HCT116 (cell line): Measurements from ENCODE around the gene TM4SF4. TPM values are rescaled to one million over a fixed set of nuclear protein-coding genes. Genes with fewer than 3 reads are reported as not detected.

Experiments used
- ATAC-seq: fragments of 200-7000 bp; cut with Tn5 transposase; 2 replicates; pipeline ENCODE4 v1.9.1; 2020; ENCODE audit warnings: mild to moderate bottlenecking, moderate library complexity
- BruUV-seq: library from RNA; stranded (reverse); fragments of 400-500 nt; replicated peaks from 2 replicates; lab custom pipeline; 2021; lab: Mats Ljungman, UMichigan
- CTCF ChIA-PET: fragments of 300-600 bp; sonication (Branson Sonifier 250); formaldehyde crosslinking; loops from one replicate; lab custom pipeline; 2021; ENCODE audit warnings: antibody characterized with exemption; lab: Charles Lee
- POLR2A ChIA-PET: fragments of 300-600, 350-600 bp; sonication (Branson Sonifier 250); formaldehyde crosslinking; loops from one replicate; lab custom pipeline; 2021; ENCODE audit warnings: antibody characterized with exemption; lab: Charles Lee
- RAD21 ChIA-PET, 2 experiments: fragments of 300-600 bp; sonication (Branson Sonifier 250); formaldehyde crosslinking; loops; one replicate each; lab custom pipeline; 2023; ENCODE audit warnings: low total read pairs in 2 of 2; ENCODE audit not compliant: uncharacterized antibody in 2 of 2, unreplicated experiment in 2 of 2, low non-redundant PET in 1 of 2; lab: Charles Lee
- DNase-seq: peaks from one replicate; pipeline ENCODE4 v3.0.0-alpha.2; 2010; ENCODE audit warnings: low read depth, low spot score
- H2AFZ ChIP-seq: fragments of 200-600 bp; shearing (Covaris generic), sonication (generic); 2 replicates; pipeline ENCODE4 v1.6.1; 2017; ENCODE audit warnings: low read depth, mixed run types, mixed read lengths, antibody characterized with exemption, low read length; ENCODE audit not compliant: poor library complexity, severe bottlenecking
- H3K27ac ChIP-seq: 2 replicates; pipeline ENCODE4 v1.5.1; 2012; ENCODE audit warnings: low read depth, low read length
- H3K27me3 ChIP-seq: fragments of 200-600 bp; sonication (generic); 2 replicates; pipeline ENCODE4 v1.6.1; 2016; ENCODE audit warnings: mixed run types, low read length, mixed read lengths; ENCODE audit not compliant: insufficient read depth
- H3K36me3 ChIP-seq, 2 experiments: fragments of 200-500 bp in 1 of 2; fragments of 200-600 bp in 1 of 2; sonication (Bioruptor generic) in 1 of 2; sonication (generic) in 1 of 2; 2 replicates each; pipeline versions ENCODE4 v1.5.1 to v1.6.1; 2014 to 2016; ENCODE audit warnings: low read length in 2 of 2, inconsistent platforms in 1 of 2, mixed read lengths in 1 of 2, mixed run types in 1 of 2; ENCODE audit not compliant: insufficient read depth in 2 of 2, control insufficient read depth in 1 of 2
- H3K4me1 ChIP-seq, 2 experiments: fragments of 200-600 bp in 1 of 2; sonication (generic) in 1 of 2; 2 replicates each; pipeline versions ENCODE4 v1.5.1 to v1.6.1; 2012 to 2017; ENCODE audit warnings: low read length in 2 of 2, inconsistent platforms in 1 of 2, mild to moderate bottlenecking in 1 of 2, mixed read lengths in 1 of 2, mixed run types in 1 of 2, moderate library complexity in 1 of 2; ENCODE audit not compliant: insufficient read depth in 2 of 2, control insufficient read depth in 1 of 2
- H3K4me2 ChIP-seq: fragments of 200-600 bp; sonication (generic); 2 replicates; pipeline ENCODE4 v1.6.1; 2017; ENCODE audit warnings: mixed run types, low read length, mixed read lengths
- H3K4me3 ChIP-seq, 2 experiments: fragments of 200-600 bp in 1 of 2; sonication (generic) in 1 of 2; replicated peaks in 1 of 2; 2 replicates each; pipeline ENCODE4 v1.5.1; 2011 to 2016; ENCODE audit warnings: low read length in 2 of 2, control low read depth in 1 of 2, low read depth in 1 of 2, mild to moderate bottlenecking in 1 of 2, mixed read lengths in 1 of 2, mixed run types in 1 of 2
- H3K79me2 ChIP-seq: fragments of 200-600 bp; sonication (generic); 2 replicates; pipeline ENCODE4 v1.6.1; 2017; ENCODE audit warnings: mild to moderate bottlenecking, mixed run types, low read length, moderate library complexity, mixed read lengths; ENCODE audit not compliant: insufficient read depth
- H3K9ac ChIP-seq: fragments of 200-600 bp; sonication (generic); 2 replicates; pipeline ENCODE4 v1.6.1; 2016; ENCODE audit warnings: low read length, mixed read lengths
- H3K9me2 ChIP-seq: fragments of 200-600 bp; sonication (generic), shearing (Covaris generic); 2 replicates; pipeline ENCODE4 v1.6.1; 2017; ENCODE audit warnings: mixed run types, mild to moderate bottlenecking, moderate library complexity; ENCODE audit not compliant: insufficient read depth
- H3K9me3 ChIP-seq, 2 experiments: fragments of 200-500 bp in 1 of 2; fragments of 200-600 bp in 1 of 2; sonication (Bioruptor generic) in 1 of 2; sonication (generic) in 1 of 2; 2 replicates each; pipeline ENCODE4 v1.6.1; 2014 to 2017; ENCODE audit warnings: low read length in 2 of 2, mixed read lengths in 2 of 2, inconsistent platforms in 1 of 2, low read depth in 1 of 2, mild to moderate bottlenecking in 1 of 2, mixed run types in 1 of 2, moderate library complexity in 1 of 2; ENCODE audit not compliant: control insufficient read depth in 1 of 2, insufficient read depth in 1 of 2
- H4K20me1 ChIP-seq: fragments of 200-600 bp; sonication (generic), shearing (Covaris generic); 2 replicates; pipeline ENCODE4 v1.6.1; 2017; ENCODE audit warnings: mixed run types, mild to moderate bottlenecking, moderate library complexity; ENCODE audit not compliant: insufficient read depth
- ATF3 ChIP-seq: IDR thresholded peaks from 2 replicates; pipeline ENCODE4 v1.6.1; 2012
- CBX3 ChIP-seq: IDR thresholded peaks from 2 replicates; pipeline ENCODE4 v1.6.1; 2012; ENCODE audit warnings: low read depth
- CEBPB ChIP-seq: IDR thresholded peaks from 2 replicates; pipeline ENCODE4 v1.6.1; 2012; ENCODE audit warnings: low read depth
- EGR1 ChIP-seq: IDR thresholded peaks from 2 replicates; pipeline ENCODE4 v1.6.1; 2012; ENCODE audit warnings: low read depth
- ELF1 ChIP-seq: IDR thresholded peaks from 2 replicates; pipeline ENCODE4 v1.6.1; 2012; ENCODE audit warnings: low read depth, borderline replicate concordance
- EZH2 ChIP-seq: fragments of 200-600 bp; sonication (generic); IDR thresholded peaks from 2 replicates; pipeline ENCODE4 v1.6.1; 2017; ENCODE audit warnings: antibody characterized with exemption, mixed run types
- EZH2phosphoT487 ChIP-seq: fragments of 200-600 bp; IDR thresholded peaks from 2 replicates; pipeline ENCODE4 v1.6.1; 2018; ENCODE audit warnings: antibody characterized with exemption, borderline replicate concordance
- FOSL1 ChIP-seq: IDR thresholded peaks from 2 replicates; pipeline ENCODE4 v1.6.1; 2012; ENCODE audit warnings: low read depth
- JUND ChIP-seq: IDR thresholded peaks from 2 replicates; pipeline ENCODE4 v1.6.1; 2012
- POLR2A ChIP-seq: IDR thresholded peaks from 2 replicates; pipeline ENCODE4 v1.7.0; 2011; ENCODE audit warnings: borderline replicate concordance; ENCODE audit not compliant: insufficient read depth, insufficient read length; ENCODE audit errors: extremely low read depth
- POLR2AphosphoS5 ChIP-seq: IDR thresholded peaks from 2 replicates; pipeline ENCODE4 v1.6.1; 2011; ENCODE audit warnings: mild to moderate bottlenecking, low read depth, low read length, moderate library complexity
- SIN3A ChIP-seq: IDR thresholded peaks from 2 replicates; pipeline ENCODE4 v1.6.1; 2012; ENCODE audit warnings: low read depth
- SP1 ChIP-seq: IDR thresholded peaks from 2 replicates; pipeline ENCODE4 v1.6.1; 2012; ENCODE audit warnings: low read depth
- SRF ChIP-seq: IDR thresholded peaks from 2 replicates; pipeline ENCODE4 v1.6.1; 2012; ENCODE audit warnings: low read depth
- TCF7L2 ChIP-seq: IDR thresholded peaks from 2 replicates; pipeline ENCODE4 v1.7.0; 2011; ENCODE audit warnings: borderline replicate concordance, inconsistent platforms; ENCODE audit not compliant: insufficient read depth, insufficient read length; ENCODE audit errors: extremely low read depth
- YY1 ChIP-seq: IDR thresholded peaks from 2 replicates; pipeline ENCODE4 v1.6.1; 2011; ENCODE audit warnings: low read length, low read depth, moderate library complexity, mild to moderate bottlenecking; ENCODE audit not compliant: insufficient replicate concordance; ENCODE audit errors: extremely low read depth
- ZFX ChIP-seq: fragments of 450-650 bp; IDR thresholded peaks from 2 replicates; pipeline ENCODE4 v1.6.1; 2017
- intact Hi-C: fragments of 100-400 bp; cut with micrococcal nuclease; formaldehyde crosslinking; loops from 2 replicates; pipeline ENCODE4 v1.10.0; 2022
- total RNA-seq: library from RNA; stranded (reverse); gene quantifications from one replicate; pipeline ENCODE4 v1.2.1, GENCODE V29; 2021; ENCODE audit not compliant: unreplicated experiment
- TF ChIP-seq, protein P1 (sequence below), 3 experiments: fragments of 200-600 bp in 1 of 3; sonication (generic) in 1 of 3; IDR thresholded peaks in 2 of 3; conservative IDR thresholded peaks in 1 of 3; 2 replicates each; pipeline ENCODE4 v1.5.1; 2012 to 2017; ENCODE audit warnings: low read depth in 2 of 3, low read length in 2 of 3, antibody characterized with exemption in 1 of 3, borderline replicate concordance in 1 of 3, control low read depth in 1 of 3, mild to moderate bottlenecking in 1 of 3, mixed read lengths in 1 of 3, mixed run types in 1 of 3, moderate library complexity in 1 of 3; ENCODE audit not compliant: insufficient read depth in 1 of 3
- TF ChIP-seq, protein P2 (sequence below): IDR thresholded peaks from 2 replicates; pipeline ENCODE4 v1.6.1; 2012
- TF ChIP-seq, protein P3 (sequence below): IDR thresholded peaks from 2 replicates; pipeline ENCODE4 v1.6.1; 2012; ENCODE audit warnings: low read depth

The TM4SF4 gene
- total RNA-seq, 1 experiment from 2014 or later: 0.91 TPM

DNA sequence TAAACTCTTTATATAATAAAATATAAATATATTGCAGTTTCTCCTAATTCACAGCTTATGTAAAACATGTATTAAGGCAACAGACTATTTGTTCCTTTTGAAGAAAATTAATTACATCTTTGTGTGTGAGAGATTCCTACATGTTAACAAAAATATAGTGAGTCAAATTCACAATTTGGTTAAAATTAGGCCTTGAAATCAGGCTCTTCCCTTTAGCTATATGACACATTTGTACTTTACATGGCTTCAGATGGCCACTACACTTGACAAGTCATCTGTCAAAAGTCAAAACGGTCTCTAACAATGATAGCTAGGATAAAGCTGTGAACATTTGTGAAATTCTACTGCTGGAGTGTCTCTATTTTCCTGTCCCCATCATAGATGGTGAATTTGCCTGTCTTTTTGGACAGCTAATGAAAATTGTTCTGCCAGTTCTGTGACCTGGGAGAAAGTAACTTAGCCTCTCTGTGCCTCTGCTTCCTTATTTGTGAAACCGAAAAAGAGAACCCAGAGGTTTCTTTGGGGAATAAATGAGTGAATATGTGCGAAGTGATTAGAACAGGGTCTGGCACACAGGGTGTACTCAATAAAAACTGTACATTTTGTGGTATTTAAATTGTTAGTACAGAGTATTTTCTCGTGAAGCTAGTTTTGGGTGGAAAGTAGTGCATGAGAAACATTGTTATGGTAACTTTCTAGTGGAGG is 23.6 kb downstream of the TM4SF4 start (continued):
- no peak for TF ChIP-seq POLR2A
- TF ChIP-seq POLR2AphosphoS5: no peak
- no peak for TF ChIP-seq EGR1
- TF ChIP-seq ELF1: no peak
- TF ChIP-seq SRF: no peak
- no peak for TF ChIP-seq CBX3

- TF ChIP-seq CEBPB (no peak), YY1 (no peak), POLR2A (no peak), ZFX (no peak), EZH2 (no peak), SRF (no peak), TCF7L2 (no peak), FOSL1 (no peak), JUND (no peak), SP1 (no peak), SIN3A (no peak), ELF1 (no peak), ATF3 (no peak), POLR2AphosphoS5 (no peak), EGR1 (no peak), EZH2phosphoT487 (no peak), CBX3 (no peak)
- TF ChIP-seq, protein P1, sequence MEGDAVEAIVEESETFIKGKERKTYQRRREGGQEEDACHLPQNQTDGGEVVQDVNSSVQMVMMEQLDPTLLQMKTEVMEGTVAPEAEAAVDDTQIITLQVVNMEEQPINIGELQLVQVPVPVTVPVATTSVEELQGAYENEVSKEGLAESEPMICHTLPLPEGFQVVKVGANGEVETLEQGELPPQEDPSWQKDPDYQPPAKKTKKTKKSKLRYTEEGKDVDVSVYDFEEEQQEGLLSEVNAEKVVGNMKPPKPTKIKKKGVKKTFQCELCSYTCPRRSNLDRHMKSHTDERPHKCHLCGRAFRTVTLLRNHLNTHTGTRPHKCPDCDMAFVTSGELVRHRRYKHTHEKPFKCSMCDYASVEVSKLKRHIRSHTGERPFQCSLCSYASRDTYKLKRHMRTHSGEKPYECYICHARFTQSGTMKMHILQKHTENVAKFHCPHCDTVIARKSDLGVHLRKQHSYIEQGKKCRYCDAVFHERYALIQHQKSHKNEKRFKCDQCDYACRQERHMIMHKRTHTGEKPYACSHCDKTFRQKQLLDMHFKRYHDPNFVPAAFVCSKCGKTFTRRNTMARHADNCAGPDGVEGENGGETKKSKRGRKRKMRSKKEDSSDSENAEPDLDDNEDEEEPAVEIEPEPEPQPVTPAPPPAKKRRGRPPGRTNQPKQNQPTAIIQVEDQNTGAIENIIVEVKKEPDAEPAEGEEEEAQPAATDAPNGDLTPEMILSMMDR (IDR thresholded peaks at IDR 0.05 in 2 of 3, conservative IDR thresholded peaks at IDR 0.05 in 1 of 3; ENCODE audit: borderline replicate concordance in 1 of 3, insufficient read depth in 1 of 3, low read depth in 2 of 3, low read length in 2 of 3): no peak
- TF ChIP-seq, protein P2, sequence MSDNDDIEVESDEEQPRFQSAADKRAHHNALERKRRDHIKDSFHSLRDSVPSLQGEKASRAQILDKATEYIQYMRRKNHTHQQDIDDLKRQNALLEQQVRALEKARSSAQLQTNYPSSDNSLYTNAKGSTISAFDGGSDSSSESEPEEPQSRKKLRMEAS: no peak
- TF ChIP-seq, protein P3, sequence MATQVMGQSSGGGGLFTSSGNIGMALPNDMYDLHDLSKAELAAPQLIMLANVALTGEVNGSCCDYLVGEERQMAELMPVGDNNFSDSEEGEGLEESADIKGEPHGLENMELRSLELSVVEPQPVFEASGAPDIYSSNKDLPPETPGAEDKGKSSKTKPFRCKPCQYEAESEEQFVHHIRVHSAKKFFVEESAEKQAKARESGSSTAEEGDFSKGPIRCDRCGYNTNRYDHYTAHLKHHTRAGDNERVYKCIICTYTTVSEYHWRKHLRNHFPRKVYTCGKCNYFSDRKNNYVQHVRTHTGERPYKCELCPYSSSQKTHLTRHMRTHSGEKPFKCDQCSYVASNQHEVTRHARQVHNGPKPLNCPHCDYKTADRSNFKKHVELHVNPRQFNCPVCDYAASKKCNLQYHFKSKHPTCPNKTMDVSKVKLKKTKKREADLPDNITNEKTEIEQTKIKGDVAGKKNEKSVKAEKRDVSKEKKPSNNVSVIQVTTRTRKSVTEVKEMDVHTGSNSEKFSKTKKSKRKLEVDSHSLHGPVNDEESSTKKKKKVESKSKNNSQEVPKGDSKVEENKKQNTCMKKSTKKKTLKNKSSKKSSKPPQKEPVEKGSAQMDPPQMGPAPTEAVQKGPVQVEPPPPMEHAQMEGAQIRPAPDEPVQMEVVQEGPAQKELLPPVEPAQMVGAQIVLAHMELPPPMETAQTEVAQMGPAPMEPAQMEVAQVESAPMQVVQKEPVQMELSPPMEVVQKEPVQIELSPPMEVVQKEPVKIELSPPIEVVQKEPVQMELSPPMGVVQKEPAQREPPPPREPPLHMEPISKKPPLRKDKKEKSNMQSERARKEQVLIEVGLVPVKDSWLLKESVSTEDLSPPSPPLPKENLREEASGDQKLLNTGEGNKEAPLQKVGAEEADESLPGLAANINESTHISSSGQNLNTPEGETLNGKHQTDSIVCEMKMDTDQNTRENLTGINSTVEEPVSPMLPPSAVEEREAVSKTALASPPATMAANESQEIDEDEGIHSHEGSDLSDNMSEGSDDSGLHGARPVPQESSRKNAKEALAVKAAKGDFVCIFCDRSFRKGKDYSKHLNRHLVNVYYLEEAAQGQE: no peak
- ChIA-PET CTCF (interaction anchor here (1.7 kb wide), 1 partner anchor 307 kb away, joined by 4 read pairs; no protein-coding TSS in a partner anchor), RAD21 (no interaction called here), POLR2A (no interaction called here)
- Histone ChIP-seq H3K27me3 (no peaks in the 10 kb centered on the region), H3K9me3 (no peaks in the 10 kb centered on the region), H3K4me1 (no peaks in the 10 kb centered on the region), H3K9me2 (no peaks in the 10 kb centered on the region), H3K79me2 (no peaks in the 10 kb centered on the region), H3K9ac (no peak overlapping the region), H3K4me2 (no peak overlapping the region), H2AFZ (no peak overlapping the region), H4K20me1 (no peaks in the 10 kb centered on the region), H3K27ac (no peak overlapping the region), H3K4me3 (no peak overlapping the region), H3K36me3 (no peaks in the 10 kb centered on the region)
- BruUV-seq: no TSS peak
- intact Hi-C loops: no loop called here
- ATAC-seq: no peak
- no peak for DNase-seq
These were observed 27.0 kb downstream of the TM4SF4 start for GRCh38 chr3:149501524-149501923.
